ENCODE measurements around the gene ZRSR2.
"Not testable (repeated sequence)": the region's sequence is repeated elsewhere in the genome, so short reads cannot be mapped to it uniquely, and the experiment has no call there.

ZRSR2 gene, protein sequence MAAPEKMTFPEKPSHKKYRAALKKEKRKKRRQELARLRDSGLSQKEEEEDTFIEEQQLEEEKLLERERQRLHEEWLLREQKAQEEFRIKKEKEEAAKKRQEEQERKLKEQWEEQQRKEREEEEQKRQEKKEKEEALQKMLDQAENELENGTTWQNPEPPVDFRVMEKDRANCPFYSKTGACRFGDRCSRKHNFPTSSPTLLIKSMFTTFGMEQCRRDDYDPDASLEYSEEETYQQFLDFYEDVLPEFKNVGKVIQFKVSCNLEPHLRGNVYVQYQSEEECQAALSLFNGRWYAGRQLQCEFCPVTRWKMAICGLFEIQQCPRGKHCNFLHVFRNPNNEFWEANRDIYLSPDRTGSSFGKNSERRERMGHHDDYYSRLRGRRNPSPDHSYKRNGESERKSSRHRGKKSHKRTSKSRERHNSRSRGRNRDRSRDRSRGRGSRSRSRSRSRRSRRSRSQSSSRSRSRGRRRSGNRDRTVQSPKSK

GRCh38 chrX:15789979-15790768 lies at the start of gene ZRSR2:
ZRSR2 (plus strand) TSS chrX:15790484; CDS start chrX:15790496, 12 bp downstream.
- DNase-seq (ENCODE audit: low read depth), result peak; percentile 91

GRCh38 chrX:15744181-15744867 lies 46.0 kb upstream of the ZRSR2 start:
- no peak for DNase-seq (ENCODE audit: low read depth)

DNA sequence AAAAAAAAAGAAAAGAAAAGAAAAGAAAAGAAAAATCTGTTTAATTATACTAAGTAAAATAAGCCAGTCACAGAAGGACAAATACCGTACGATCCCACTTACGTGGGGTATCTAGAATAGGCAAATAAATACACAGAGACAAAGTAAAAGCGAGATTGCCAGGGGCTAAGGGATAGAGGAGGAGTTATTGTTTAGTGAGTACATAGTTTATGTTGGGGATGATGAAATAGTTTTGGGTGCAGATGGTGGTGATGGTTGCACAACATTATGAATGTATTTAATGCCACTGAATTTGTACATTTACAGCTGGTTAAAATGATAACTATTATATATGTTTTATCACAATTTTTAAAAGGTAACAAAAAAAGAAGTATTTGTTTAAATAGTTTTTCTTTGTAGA lies 45.1 kb upstream of the ZRSR2 start:
- DNase-seq (ENCODE audit: low read depth), result no peak

DNA sequence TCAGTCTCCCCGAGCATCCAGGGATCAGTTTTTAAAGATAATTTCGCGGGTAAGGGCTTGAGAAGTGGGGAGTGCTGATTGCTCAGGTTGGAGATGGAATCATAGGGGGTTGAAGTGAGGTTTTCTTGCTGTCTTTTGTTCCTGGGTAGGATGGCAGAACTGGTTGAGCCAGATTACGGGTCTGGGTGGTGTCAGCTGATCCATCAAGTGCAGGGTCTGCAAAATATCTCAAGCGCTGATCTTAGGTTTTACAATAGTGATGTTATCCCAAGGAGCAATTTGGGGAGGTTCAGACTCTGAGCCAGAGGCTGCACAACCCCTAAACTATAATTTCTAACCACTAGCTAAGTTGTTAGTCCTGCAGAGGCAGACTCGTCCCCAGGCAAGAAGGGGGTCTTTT lies 43.6 kb upstream of the ZRSR2 start:
- not testable (repeated sequence) for DNase-seq (ENCODE audit: low read depth)

GRCh38 chrX:15747626-15748173 lies 42.6 kb upstream of the ZRSR2 start:
- DNase-seq (ENCODE audit: low read depth), result no peak

DNA sequence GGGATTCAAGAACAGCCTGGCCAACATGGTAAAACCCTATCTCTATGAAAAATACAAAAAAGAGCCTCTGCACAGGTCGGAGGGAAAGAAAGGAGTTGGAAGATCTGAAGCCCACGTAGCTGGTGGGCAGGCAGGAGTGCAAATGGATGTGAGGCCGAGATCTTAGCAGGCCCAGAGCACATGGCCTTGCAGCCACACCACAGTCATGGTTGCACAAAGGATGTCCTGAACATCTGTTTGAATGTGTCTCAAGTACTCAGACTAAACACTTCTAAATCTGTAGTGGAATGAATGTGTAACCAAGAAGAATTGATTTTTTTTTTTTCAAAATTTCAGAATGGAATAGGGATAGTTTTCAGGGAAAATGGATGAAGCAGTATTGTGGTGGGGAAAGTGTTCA lies 41.4 kb upstream of the ZRSR2 start:
- no peak for DNase-seq (ENCODE audit: low read depth)

GRCh38 chrX:15749642-15750610 lies 40.4 kb upstream of the ZRSR2 start:
- no peak for DNase-seq (ENCODE audit: low read depth)

DNA sequence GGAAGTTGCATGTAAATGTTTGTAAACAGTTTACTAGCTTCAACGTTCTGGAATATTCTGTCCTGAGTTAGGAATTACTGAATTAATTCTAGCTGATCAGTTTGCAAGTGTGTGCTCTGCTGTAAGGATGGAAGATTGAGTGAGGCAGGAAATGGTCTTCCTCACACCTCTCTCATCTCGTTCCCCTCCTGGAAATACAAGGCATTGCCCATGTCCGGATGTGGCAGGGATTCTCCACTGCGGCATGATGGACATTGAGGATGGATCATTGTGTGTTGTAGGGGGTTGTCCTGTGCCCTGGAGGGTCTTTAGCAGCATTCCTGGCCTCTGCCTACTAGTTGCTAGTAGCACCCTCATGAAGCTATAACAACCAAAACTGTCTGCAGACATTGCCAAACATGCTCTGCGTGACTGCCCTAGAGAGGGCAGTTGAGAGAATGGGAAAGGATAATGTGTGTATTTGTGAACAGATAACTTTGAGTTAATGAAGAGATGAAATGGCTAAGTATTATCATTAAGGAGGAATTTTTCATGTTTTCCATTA lies 39.6 kb upstream of the ZRSR2 start:
- DNase-seq (ENCODE audit: low read depth), result no peak

DNA sequence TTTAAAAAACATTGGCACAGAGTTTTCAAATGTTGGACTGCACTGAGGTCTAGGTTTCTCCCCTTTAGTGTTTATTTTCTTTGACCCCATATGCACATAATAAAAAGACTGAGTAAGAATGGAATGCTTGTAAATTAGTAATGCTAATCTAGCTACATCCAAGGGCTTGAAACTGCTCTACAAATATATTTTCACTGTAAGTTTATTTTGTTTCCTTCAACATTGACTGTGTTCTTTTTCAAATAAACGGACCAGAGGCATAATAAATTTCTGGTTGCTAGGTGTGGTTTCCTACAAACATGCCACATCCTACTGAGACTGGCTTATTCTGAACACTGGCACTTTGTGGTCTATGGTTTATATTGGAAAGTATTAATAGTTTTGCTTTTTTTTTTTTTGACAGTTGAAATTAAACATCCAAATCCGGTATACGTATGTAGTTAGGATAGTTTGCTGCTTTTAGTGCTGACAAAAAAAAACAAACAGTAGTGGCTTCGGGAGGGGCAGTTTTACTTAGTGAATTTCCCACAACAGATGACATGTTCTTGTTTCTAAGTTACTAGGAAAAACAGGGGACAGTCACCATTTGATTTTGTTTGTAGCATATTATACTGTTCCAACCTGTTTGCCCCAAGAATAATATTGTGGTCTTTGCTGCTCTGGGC lies 39.0 kb upstream of the ZRSR2 start:
- no peak for DNase-seq (ENCODE audit: low read depth)

DNA sequence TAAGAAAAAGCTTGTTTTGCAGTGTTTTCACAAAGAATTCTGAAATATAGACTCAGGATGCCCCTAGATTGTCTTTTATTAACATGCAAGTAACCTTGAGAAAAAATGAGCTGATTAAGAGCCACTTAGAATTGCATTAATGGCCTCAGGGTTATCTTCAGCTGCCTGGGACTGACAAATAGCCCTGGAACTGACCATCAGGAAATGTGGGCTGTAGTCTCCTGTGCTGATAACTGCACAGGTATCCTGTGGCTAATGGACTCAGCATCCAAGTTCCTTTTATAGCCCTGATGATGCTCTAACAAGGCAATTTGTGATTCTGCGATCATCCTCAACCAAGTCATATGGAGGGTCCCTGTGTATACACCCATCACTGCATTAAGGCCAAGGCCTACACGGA lies 35.2 kb upstream of the ZRSR2 start:
- no peak for DNase-seq (ENCODE audit: low read depth)

- DNase-seq (ENCODE audit: low read depth), result no peak
Observed at GRCh38 chrX:15758140-15758539, 32.1 kb upstream of the ZRSR2 start.

GRCh38 chrX:15759886-15760285 lies 30.4 kb upstream of the ZRSR2 start:
- DNase-seq (ENCODE audit: low read depth), result not testable (repeated sequence)

GRCh38 chrX:15761564-15762191 lies 28.6 kb upstream of the ZRSR2 start:
- no peak for DNase-seq (ENCODE audit: low read depth)

GRCh38 chrX:15769300-15769954 lies 20.9 kb upstream of the ZRSR2 start:
- no peak for DNase-seq (ENCODE audit: low read depth)

GRCh38 chrX:15781961-15782699 lies 8.2 kb upstream of the ZRSR2 start:
- DNase-seq (ENCODE audit: low read depth), result no peak

- DNase-seq (ENCODE audit: low read depth), result no peak
Observed at GRCh38 chrX:15785176-15785750, 5.0 kb upstream of the ZRSR2 start.

DNA sequence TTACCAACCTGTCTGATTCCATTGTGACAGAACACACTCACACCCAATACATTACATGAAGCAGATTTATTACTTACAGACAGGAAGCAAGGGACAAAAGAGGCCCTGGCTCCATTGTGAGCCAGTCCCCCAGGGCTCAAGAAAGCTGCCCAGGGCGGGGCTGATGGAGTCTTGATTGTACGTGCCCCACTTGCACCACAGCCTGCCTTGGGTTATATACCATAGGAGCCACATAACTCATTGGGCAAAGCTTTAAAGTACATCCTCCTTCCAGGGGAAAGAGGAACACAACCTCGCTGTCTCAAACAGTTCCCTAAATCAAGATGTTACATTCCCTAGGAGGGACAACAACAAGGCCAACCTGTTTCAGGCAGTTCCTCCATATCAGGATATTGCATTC lies 3.4 kb upstream of the ZRSR2 start:
- no peak for DNase-seq (ENCODE audit: low read depth)

- DNase-seq (ENCODE audit: low read depth), result no peak
Observed at GRCh38 chrX:15790769-15791290, 546 bp downstream of the ZRSR2 start.

Measured in stimulated activated CD8-positive, alpha-beta memory T cell treated with anti-CD3 and anti-CD28 coated beads, Interleukin-12 subunit alpha, Interleukin-12 subunit beta, amount 100 ng/mL, for 4 hours (primary cell).